GM18951 (cell line): ENCODE measurements around the gene PLA2G2F.

Experiments
- POLR2A ChIP-seq: IDR thresholded peaks from 4 replicates; pipeline ENCODE4 v1.6.1; 2011; ENCODE audit warnings: mild to moderate bottlenecking; ENCODE audit not compliant: insufficient read length, insufficient read depth; ENCODE audit errors: extremely low read depth
- in situ Hi-C: fragments of 300-500 bp; cut with MboI; formaldehyde crosslinking; loops from one replicate; pipeline ENCODE4 v1.12.0; 2022; ENCODE audit warnings: low sequenced_read_pairs, mixed read lengths, inconsistent platforms; ENCODE audit not compliant: unreplicated experiment

The PLA2G2F gene

GRCh38 chr1:20174937-20175666 is 36.0 kb downstream of the PLA2G2F start:
- in situ Hi-C loops, result loop anchor here (25.0 kb wide), 1 partner anchor 263 kb away; the partner anchor contains the start of gene PLA2G2E
- TF ChIP-seq POLR2A, result no peak

DNA sequence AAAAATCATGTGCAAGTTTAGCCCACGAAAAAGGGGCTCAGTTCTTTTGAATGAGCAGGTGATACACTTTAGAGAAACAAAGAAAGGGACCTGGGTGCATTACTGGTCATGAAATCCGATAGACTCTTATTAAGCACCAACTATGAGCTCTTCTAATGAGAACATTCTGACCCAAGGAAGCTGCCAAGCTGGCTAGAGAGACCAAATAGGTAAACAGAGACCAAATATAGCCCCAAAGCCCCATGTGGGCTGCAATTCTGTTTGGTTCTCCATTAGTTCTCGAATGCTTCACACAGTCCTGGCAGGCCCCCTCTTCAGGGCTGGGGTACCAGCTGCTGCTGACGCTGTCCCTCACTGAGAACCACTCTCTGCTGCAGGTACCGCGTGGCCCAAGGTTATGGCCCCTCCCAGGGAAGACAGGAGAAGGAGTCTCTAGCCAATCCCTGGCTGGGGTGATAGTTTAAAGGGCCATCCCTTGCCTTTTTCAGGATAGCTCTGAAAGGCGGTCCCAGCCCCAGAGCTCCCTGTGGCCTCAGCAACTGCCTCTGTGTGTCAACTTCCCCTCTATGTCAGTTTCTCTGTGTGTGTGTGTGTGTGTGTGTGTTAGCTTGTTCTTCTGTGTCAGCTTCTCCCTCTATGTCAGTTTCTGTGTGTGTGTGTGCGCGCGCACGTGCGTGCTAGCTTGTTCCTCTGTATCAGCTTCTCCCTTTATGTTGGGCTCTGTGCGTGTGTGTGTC is 39.7 kb downstream of the PLA2G2F start:
- no peak for TF ChIP-seq POLR2A
- in situ Hi-C loops, result no loop called here

GRCh38 chr1:20179371-20180128 is 40.4 kb downstream of the PLA2G2F start:
- in situ Hi-C loops, result no loop called here
- TF ChIP-seq POLR2A, result no peak

GRCh38 chr1:20180129-20180843 is 41.2 kb downstream of the PLA2G2F start:
- no peak for TF ChIP-seq POLR2A
- in situ Hi-C loops, result no loop called here

- in situ Hi-C loops, result no loop called here
- TF ChIP-seq POLR2A, result no peak
Measured at GRCh38 chr1:20180844-20181207, 41.7 kb downstream of the PLA2G2F start.

DNA sequence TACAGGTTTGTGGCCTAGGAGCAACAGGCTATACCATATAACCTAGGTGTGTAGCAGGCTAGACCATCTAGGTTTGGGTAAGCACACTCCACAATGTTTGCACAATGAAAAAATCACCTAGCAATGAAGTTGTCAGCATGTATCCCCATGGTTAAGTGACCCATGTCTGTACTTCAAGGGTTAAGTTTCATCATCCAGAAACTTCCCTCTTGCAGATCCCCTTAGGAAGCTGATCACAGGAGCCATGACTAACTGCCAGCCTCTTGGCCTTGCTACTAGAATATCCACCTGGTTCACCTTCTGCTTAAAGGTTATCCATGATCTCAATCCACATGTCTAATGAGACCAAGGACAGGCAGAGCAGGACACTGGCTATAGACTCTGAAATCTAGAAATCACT is 43.3 kb downstream of the PLA2G2F start:
- in situ Hi-C loops, result no loop called here
- TF ChIP-seq POLR2A, result no peak

GRCh38 chr1:20183035-20183434 is 43.9 kb downstream of the PLA2G2F start:
- TF ChIP-seq POLR2A, result no peak
- in situ Hi-C loops, result no loop called here

DNA sequence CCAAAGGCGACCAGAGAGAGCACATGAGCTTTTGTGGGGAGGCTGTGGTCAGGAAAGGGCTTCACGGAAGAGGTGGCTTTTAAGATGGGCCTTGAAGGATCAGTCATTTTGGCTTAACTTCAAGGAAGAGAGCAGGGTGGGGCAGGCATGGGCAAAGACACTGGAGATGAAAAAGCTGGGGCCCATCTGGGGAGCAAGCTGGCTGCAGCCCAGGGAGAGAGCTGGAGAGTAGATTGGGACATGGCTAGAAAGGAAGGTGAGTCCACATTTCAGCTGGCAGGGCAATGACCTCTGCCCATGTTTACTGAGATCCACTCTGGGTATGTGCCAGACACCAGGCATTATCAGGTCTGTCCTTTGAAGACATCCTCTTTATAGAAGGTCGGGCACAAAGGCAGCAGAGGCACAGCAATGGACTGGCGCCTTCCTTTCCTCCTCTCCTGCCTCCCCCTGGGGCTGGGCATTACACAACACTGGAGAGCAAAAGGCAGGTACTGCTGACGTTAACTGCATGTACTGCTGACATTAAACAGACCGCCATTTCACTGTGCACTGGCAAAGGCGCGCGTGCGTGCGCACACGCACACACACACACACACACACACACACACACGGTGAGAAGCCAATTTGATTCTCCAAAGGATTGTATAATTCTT is 44.6 kb downstream of the PLA2G2F start:
- no peak for TF ChIP-seq POLR2A
- in situ Hi-C loops, result no loop called here

- no peak for TF ChIP-seq POLR2A
- in situ Hi-C loops, result no loop called here
Measured at GRCh38 chr1:20184481-20184900, 45.4 kb downstream of the PLA2G2F start.

DNA sequence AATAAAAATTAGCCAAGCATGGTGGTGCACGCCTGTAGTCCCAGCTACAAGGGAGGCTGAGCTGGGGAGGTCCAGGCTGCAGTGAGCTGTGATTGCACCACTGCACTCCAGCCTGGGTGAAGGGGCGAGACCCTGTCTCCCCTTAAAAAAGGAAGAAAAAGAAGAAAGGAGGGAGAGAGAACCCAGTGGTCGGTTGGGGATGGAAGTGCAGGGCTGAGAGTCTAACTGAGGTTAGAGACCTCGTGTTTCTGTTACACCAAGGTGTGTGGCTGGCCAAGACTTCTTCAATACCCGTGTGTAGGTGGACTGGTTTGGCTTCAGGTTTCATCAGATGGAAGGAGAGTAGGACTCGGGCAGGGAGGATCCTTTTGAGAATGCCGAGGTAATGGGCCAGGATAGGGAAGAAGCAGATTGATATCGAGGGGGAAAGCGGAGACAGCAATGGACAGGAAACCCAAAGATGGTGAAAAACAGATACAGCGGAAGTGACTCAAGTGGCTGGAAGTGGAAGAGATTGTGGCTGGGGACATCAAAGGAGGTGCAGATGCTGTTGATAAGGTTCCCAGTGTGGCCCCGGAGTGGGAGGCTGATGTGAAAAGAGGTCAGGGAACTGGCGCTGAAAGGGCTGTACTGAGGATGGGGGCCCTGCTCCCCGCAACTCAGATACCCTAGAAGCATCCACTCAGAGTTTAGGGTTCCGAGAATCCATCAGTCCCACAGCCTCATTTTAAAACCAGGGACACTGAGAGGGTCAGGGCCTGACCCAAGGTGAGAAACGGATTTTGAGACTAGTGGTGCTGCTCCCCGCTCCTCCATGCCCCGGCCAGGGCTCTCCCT is 46.1 kb downstream of the PLA2G2F start:
- in situ Hi-C loops, result no loop called here
- no peak for TF ChIP-seq POLR2A

DNA sequence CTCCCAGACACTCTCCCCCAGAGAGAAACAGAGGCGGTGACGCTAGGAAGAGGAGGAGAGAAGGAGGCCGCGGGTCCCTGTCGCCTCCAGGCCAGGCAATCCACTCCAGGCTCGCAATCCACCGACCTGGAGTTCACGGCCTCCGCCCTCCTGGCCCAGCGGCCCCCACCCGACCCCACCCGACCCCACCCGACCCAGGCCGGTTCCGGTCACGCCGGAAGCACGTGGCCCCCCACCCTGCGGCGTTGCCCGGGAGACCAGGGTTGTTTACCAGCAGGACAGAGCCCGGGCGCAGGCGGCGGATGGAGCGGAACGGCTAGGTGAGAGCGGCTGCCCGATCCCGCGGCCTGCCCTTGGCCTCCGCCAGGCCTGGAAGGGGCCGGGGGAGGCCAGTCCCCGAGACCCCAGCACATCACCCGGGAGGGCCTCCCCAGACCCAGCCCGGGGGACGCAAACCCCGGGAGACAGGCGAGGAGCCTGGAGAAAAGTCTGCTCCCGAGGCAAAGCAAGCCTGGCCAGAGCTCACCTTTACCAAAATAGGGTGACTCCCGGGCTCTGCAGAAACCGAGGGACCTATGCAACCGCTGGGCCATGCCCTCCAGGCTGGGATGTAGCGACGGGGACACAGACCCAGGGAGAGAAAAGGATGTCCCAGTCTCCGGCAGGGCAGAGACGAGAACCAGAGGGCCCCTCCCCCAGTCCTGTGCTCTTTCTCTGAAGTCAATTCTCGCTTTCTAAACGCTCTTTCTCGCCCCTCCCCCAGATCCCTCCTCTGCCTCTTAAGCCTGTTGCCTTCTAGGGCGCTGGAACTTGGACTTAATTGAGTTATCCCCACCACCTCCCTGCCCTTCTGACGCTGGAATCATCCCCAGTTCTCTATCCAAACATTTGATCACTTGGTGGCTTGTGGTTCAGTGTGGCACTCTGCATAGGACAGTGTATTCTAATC is 47.0 kb downstream of the PLA2G2F start, which contains the start of the genes PLA2G2C and UBXN10:
PLA2G2C (minus strand) TSS at position 685 of the 949 bp plus-strand sequence. CDS start 9,155 bp downstream, outside the sequence.
UBXN10 (plus strand) TSS at position 263 of the 949 bp plus-strand sequence. CDS start 4,466 bp downstream, outside the sequence.
- in situ Hi-C loops, result no loop called here
- TF ChIP-seq POLR2A, result no peak
